Endothelial cell (in vitro differentiated cells): ENCODE data around the gene FAM114A2. TPM values are rescaled to one million over a fixed set of nuclear protein-coding genes. Genes with fewer than 3 reads are reported as not detected.

Experiments
- DNase-seq: peaks from one replicate; pipeline ENCODE4 v3.0.0; 2021; ENCODE audit warnings: low spot score
- H3K27ac Mint-ChIP-seq: one replicate; pipeline ENCODE4 v1.8.0; 2021; ENCODE audit warnings: mixed read lengths, inconsistent platforms; ENCODE audit not compliant: unreplicated experiment
- H3K27me3 Mint-ChIP-seq: one replicate; pipeline ENCODE4 v1.8.0; 2021; ENCODE audit warnings: mild to moderate bottlenecking, moderate library complexity, mixed read lengths, inconsistent platforms; ENCODE audit not compliant: unreplicated experiment
- H3K36me3 Mint-ChIP-seq: one replicate; pipeline ENCODE4 v1.8.0; 2021; ENCODE audit warnings: mild to moderate bottlenecking, low read depth, mixed read lengths, inconsistent platforms; ENCODE audit not compliant: unreplicated experiment
- H3K4me1 Mint-ChIP-seq: one replicate; pipeline ENCODE4 v1.8.0; 2021; ENCODE audit warnings: mild to moderate bottlenecking, mixed read lengths, inconsistent platforms; ENCODE audit not compliant: unreplicated experiment
- H3K4me3 Mint-ChIP-seq: one replicate; pipeline ENCODE4 v1.8.0; 2021; ENCODE audit warnings: mild to moderate bottlenecking, mixed read lengths, inconsistent platforms; ENCODE audit not compliant: unreplicated experiment
- H3K9me3 Mint-ChIP-seq: one replicate; pipeline ENCODE4 v1.8.0; 2021; ENCODE audit warnings: mixed read lengths, inconsistent platforms; ENCODE audit not compliant: unreplicated experiment
- CTCF ChIP-seq: fragments of 200-600 bp; sonication (generic); IDR thresholded peaks from one replicate; pipeline ENCODE4 v1.5.0; 2021; ENCODE audit warnings: antibody characterized with exemption; ENCODE audit not compliant: unreplicated experiment
- total RNA-seq: library from RNA; stranded (reverse); fragmentation: NEBNext Ultra II Directional; extraction: Animal tissue kit (Norgen Biotek cat#: 25700); gene quantifications from one replicate; pipeline ENCODE4 v1.2.1, GENCODE V29; 2021; ENCODE audit not compliant: unreplicated experiment

The FAM114A2 gene
- total RNA-seq, 1 donor from 2014 or later: 28.4 TPM

GRCh38 chr5:153998768-153999167, 39.9 kb downstream of the FAM114A2 start:
- Mint-ChIP-seq H3K27me3 (peaks cover 3% of the 10 kb centered on the region), H3K9me3 (no peaks in the 10 kb centered on the region)

GRCh38 chr5:153998010-153998409, 40.7 kb downstream of the FAM114A2 start:
- H3K9me3 Mint-ChIP-seq: no peaks in the 10 kb centered on the region
- H3K4me1 Mint-ChIP-seq: peaks cover 35% of the 10 kb centered on the region
- H3K4me3 Mint-ChIP-seq: no peak overlapping the region
- TF ChIP-seq CTCF: no peak
- peaks cover 16% of the 10 kb centered on the region for H3K36me3 Mint-ChIP-seq
- DNase-seq: no peak
- peaks cover 3% of the 10 kb centered on the region for H3K27me3 Mint-ChIP-seq
- H3K27ac Mint-ChIP-seq: no peak overlapping the region

More at GRCh38 chr5:153998768-153999167, 39.9 kb downstream of the FAM114A2 start:
- peaks cover 16% of the 10 kb centered on the region for H3K36me3 Mint-ChIP-seq
- no peak overlapping the region for H3K4me3 Mint-ChIP-seq
- H3K27ac Mint-ChIP-seq: no peak overlapping the region
- no peak for DNase-seq
- H3K4me1 Mint-ChIP-seq: peaks cover 39% of the 10 kb centered on the region
- no peak for TF ChIP-seq CTCF

- H3K4me1 Mint-ChIP-seq: peaks cover 18% of the 10 kb centered on the region
- DNase-seq: no peak
- TF ChIP-seq CTCF: no peak
- H3K27me3 Mint-ChIP-seq: peaks cover 5% of the 10 kb centered on the region
- no peak overlapping the region for H3K27ac Mint-ChIP-seq
- H3K36me3 Mint-ChIP-seq: peaks cover 4% of the 10 kb centered on the region
- H3K4me3 Mint-ChIP-seq: no peak overlapping the region
- no peaks in the 10 kb centered on the region for H3K9me3 Mint-ChIP-seq
Observed at GRCh38 chr5:153991168-153991567, 47.5 kb downstream of the FAM114A2 start.

DNA sequence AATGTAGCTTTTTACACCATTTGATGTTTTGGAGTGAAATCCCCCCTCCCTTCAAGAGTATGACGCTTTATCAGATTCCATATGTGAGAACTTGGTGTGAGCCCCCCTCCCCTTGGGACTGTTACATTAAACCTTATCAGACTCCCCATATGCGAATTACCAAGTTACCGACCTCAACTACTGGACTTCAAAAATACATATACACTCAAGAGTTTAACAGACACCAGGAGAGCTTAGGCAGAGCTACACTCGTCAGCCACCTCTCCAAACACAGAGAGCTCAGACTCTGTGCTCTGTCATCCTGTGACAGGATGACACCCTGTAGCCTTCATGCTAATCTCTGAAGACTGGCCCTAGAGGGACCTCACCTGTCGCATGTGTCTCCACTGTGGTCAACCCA, 50.2 kb downstream of the FAM114A2 start:
- TF ChIP-seq CTCF: no peak
- no peak for DNase-seq
- peaks cover 5% of the 10 kb centered on the region for H3K27me3 Mint-ChIP-seq
- peaks cover 18% of the 10 kb centered on the region for H3K4me1 Mint-ChIP-seq
- H3K9me3 Mint-ChIP-seq: no peaks in the 10 kb centered on the region
- no peak overlapping the region for H3K4me3 Mint-ChIP-seq
- no peak overlapping the region for H3K27ac Mint-ChIP-seq
- peaks cover 4% of the 10 kb centered on the region for H3K36me3 Mint-ChIP-seq

- no peak for DNase-seq
- Mint-ChIP-seq H3K4me1 (peaks cover 23% of the 10 kb centered on the region), H3K36me3 (peaks cover 4% of the 10 kb centered on the region), H3K27ac (no peak overlapping the region), H3K27me3 (peaks cover 5% of the 10 kb centered on the region), H3K9me3 (no peaks in the 10 kb centered on the region), H3K4me3 (no peak overlapping the region)
- TF ChIP-seq CTCF: no peak
Observed at GRCh38 chr5:153987301-153987700, 51.4 kb downstream of the FAM114A2 start.
